OCI-LY1 (cell line): ENCODE data around the gene PIGQ.

ENCODE experiments used
- EZH2 ChIP-seq: fragments of 200-600 bp; sonication (generic), shearing (Covaris generic); IDR thresholded peaks from 2 replicates; pipeline ENCODE4 v1.8.0; 2017; ENCODE audit warnings: borderline replicate concordance, mixed run types, mild to moderate bottlenecking, antibody characterized with exemption, low read length, moderate library complexity, mixed read lengths
- TF ChIP-seq, protein P1 (sequence below): fragments of 200-600 bp; sonication (generic), shearing (Covaris generic); IDR thresholded peaks from 2 replicates; pipeline ENCODE4 v1.5.1; 2017; ENCODE audit warnings: mild to moderate bottlenecking, antibody characterized with exemption, low read length, moderate library complexity, mixed read lengths

DNA sequence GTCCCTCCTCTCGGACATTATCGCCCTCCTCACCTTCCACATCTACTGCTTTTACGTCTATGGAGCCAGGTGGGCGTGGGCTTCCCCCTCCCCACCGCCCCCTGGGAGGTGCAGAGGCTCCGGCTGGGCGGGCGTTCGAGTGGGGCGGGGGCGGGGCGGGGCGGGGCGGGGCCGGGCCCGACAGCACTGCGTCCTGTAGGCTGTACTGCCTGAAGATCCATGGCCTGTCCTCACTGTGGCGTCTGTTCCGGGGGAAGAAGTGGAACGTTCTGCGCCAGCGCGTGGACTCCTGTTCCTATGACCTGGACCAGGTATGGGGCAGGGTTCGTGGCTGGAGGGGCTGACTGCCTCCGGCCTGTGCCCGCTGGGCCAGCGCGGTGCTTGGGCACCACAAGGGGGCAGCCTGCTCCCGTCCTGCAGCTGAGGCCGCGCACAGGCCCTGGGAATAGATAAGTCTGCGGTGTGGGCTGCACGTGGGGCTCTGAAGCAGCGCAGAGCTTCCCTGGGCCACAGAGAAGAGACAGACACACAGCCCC lies 9.2 kb downstream of the PIGQ start:
- TF ChIP-seq, protein P1, sequence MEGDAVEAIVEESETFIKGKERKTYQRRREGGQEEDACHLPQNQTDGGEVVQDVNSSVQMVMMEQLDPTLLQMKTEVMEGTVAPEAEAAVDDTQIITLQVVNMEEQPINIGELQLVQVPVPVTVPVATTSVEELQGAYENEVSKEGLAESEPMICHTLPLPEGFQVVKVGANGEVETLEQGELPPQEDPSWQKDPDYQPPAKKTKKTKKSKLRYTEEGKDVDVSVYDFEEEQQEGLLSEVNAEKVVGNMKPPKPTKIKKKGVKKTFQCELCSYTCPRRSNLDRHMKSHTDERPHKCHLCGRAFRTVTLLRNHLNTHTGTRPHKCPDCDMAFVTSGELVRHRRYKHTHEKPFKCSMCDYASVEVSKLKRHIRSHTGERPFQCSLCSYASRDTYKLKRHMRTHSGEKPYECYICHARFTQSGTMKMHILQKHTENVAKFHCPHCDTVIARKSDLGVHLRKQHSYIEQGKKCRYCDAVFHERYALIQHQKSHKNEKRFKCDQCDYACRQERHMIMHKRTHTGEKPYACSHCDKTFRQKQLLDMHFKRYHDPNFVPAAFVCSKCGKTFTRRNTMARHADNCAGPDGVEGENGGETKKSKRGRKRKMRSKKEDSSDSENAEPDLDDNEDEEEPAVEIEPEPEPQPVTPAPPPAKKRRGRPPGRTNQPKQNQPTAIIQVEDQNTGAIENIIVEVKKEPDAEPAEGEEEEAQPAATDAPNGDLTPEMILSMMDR = peak; percentile 92
- no peak for TF ChIP-seq EZH2
